Ovary (tissue), 3 donors: ENCODE results near the gene SEL1L3.

Source experiments
- CTCF ChIP-seq, 3 donors: fragments of 450-650 bp in 2 of 3; fragments of 200-600 bp in 1 of 3; IDR thresholded peaks; one replicate each; pipeline versions ENCODE4 v1.5.1 to v1.8.0; 2016 to 2022; ENCODE audit warnings: antibody characterized with exemption in 3 of 3, mild to moderate bottlenecking in 1 of 3
- POLR2A ChIP-seq: fragments of 450-650 bp; IDR thresholded peaks from one replicate; pipeline ENCODE4 v1.6.1; 2017; ENCODE audit warnings: antibody characterized with exemption, mild to moderate bottlenecking, moderate library complexity
- donor health status: DM: no; HTN: no; CAD: no.

- TF ChIP-seq CTCF (IDR thresholded peaks at IDR 0.05), result no peak
- TF ChIP-seq POLR2A, result no peak
These were observed 109.5 kb downstream of the SEL1L3 start for GRCh38 chr4:25753239-25753638.
